Astrocyte (in vitro differentiated cells and primary cell): ENCODE results near the gene ALG6. TPM values are rescaled to one million over a fixed set of nuclear protein-coding genes. Genes with fewer than 3 reads are reported as not detected.

Experiments
- DNase-seq: peaks from one replicate; pipeline ENCODE4 v3.0.0-alpha.2; 2010; ENCODE audit warnings: low read depth
- FAIRE-seq: peaks from 2 replicates; lab custom pipeline; 2011; peaks lifted over from hg19 to GRCh38; lab: Jason Lieb, UNC
- H2AFZ ChIP-seq: 2 replicates; pipeline ENCODE4 v1.6.0; 2012; ENCODE audit warnings: low read depth, low read length, inconsistent platforms
- H3K27ac ChIP-seq: 2 replicates; pipeline ENCODE4 v1.5.1; 2011; ENCODE audit warnings: low read depth, low read length, inconsistent platforms
- H3K27me3 ChIP-seq: 2 replicates; pipeline ENCODE4 v1.6.0; 2011; ENCODE audit warnings: low read length, inconsistent platforms; ENCODE audit not compliant: insufficient read depth
- H3K36me3 ChIP-seq: 2 replicates; pipeline ENCODE4 v1.5.1; 2011; ENCODE audit warnings: low read length, inconsistent platforms; ENCODE audit not compliant: insufficient read depth
- H3K4me1 ChIP-seq: 2 replicates; pipeline ENCODE4 v1.5.1; 2011; ENCODE audit warnings: low read length, inconsistent platforms; ENCODE audit not compliant: insufficient read depth
- H3K4me2 ChIP-seq: 2 replicates; pipeline ENCODE4 v1.6.0; 2012; ENCODE audit warnings: low read length, inconsistent platforms
- H3K4me3 ChIP-seq: 2 replicates; pipeline ENCODE4 v1.5.1; 2011; ENCODE audit warnings: low read depth, mild to moderate bottlenecking, low read length, inconsistent platforms; ENCODE audit not compliant: insufficient read depth
- H3K79me2 ChIP-seq: 2 replicates; pipeline ENCODE4 v1.6.0; 2012; ENCODE audit warnings: mild to moderate bottlenecking, low read length, inconsistent platforms; ENCODE audit not compliant: insufficient read depth
- H3K9ac ChIP-seq: 2 replicates; pipeline ENCODE4 v1.6.0; 2012; ENCODE audit warnings: mild to moderate bottlenecking, low read length, inconsistent platforms
- H3K9me3 ChIP-seq: 2 replicates; pipeline ENCODE4 v1.5.1; 2012; ENCODE audit warnings: low read depth, mild to moderate bottlenecking, low read length, inconsistent platforms; ENCODE audit not compliant: insufficient read depth
- H4K20me1 ChIP-seq: 2 replicates; pipeline ENCODE4 v1.6.0; 2012; ENCODE audit warnings: low read length, inconsistent platforms; ENCODE audit not compliant: insufficient read depth
- H3K27ac Mint-ChIP-seq: one replicate; pipeline ENCODE4 v1.8.0; 2021; ENCODE audit warnings: mild to moderate bottlenecking, mixed read lengths; ENCODE audit not compliant: unreplicated experiment
- H3K27me3 Mint-ChIP-seq: one replicate; pipeline ENCODE4 v1.8.0; 2021; ENCODE audit warnings: low read depth, mixed read lengths; ENCODE audit not compliant: unreplicated experiment
- H3K36me3 Mint-ChIP-seq: one replicate; pipeline ENCODE4 v1.8.0; 2021; ENCODE audit warnings: low read depth, mixed read lengths; ENCODE audit not compliant: unreplicated experiment
- H3K4me1 Mint-ChIP-seq: one replicate; pipeline ENCODE4 v1.8.0; 2021; ENCODE audit warnings: low read depth, mixed read lengths; ENCODE audit not compliant: unreplicated experiment
- H3K4me3 Mint-ChIP-seq: one replicate; pipeline ENCODE4 v1.8.0; 2021; ENCODE audit warnings: mild to moderate bottlenecking, moderate library complexity, mixed read lengths; ENCODE audit not compliant: unreplicated experiment
- H3K9me3 Mint-ChIP-seq: one replicate; pipeline ENCODE4 v1.8.0; 2021; ENCODE audit warnings: mild to moderate bottlenecking, mixed read lengths; ENCODE audit not compliant: unreplicated experiment
- EZH2 ChIP-seq: IDR thresholded peaks from 2 replicates; pipeline ENCODE4 v1.6.1; 2012; ENCODE audit warnings: mild to moderate bottlenecking, low read length, inconsistent platforms; ENCODE audit not compliant: insufficient read depth
- total RNA-seq: library from RNA; stranded (reverse); gene quantifications from 2 replicates; pipeline ENCODE4 v1.2.1, GENCODE V29; 2021
- TF ChIP-seq, protein P1 (sequence below): IDR thresholded peaks from 2 replicates; pipeline ENCODE4 v1.5.1; 2011; ENCODE audit warnings: low read depth, mild to moderate bottlenecking, inconsistent platforms, low read length, moderate library complexity; ENCODE audit not compliant: insufficient read depth

ALG6 gene
- total RNA-seq, 1 donor from 2014 or later: 7.8 TPM

- no peak overlapping the region for H3K27ac ChIP-seq
- H3K9me3 ChIP-seq: no peaks in the 10 kb centered on the region
- H3K79me2 ChIP-seq: no peaks in the 10 kb centered on the region
- peaks cover 1% of the 10 kb centered on the region for H3K9me3 Mint-ChIP-seq
- H3K27ac Mint-ChIP-seq: peak overlapping the region; percentile 77
- H3K4me1 ChIP-seq: peaks cover 4% of the 10 kb centered on the region
- H3K36me3 Mint-ChIP-seq: peaks cover 2% of the 10 kb centered on the region
- TF ChIP-seq EZH2: no peak
- TF ChIP-seq, protein P1, sequence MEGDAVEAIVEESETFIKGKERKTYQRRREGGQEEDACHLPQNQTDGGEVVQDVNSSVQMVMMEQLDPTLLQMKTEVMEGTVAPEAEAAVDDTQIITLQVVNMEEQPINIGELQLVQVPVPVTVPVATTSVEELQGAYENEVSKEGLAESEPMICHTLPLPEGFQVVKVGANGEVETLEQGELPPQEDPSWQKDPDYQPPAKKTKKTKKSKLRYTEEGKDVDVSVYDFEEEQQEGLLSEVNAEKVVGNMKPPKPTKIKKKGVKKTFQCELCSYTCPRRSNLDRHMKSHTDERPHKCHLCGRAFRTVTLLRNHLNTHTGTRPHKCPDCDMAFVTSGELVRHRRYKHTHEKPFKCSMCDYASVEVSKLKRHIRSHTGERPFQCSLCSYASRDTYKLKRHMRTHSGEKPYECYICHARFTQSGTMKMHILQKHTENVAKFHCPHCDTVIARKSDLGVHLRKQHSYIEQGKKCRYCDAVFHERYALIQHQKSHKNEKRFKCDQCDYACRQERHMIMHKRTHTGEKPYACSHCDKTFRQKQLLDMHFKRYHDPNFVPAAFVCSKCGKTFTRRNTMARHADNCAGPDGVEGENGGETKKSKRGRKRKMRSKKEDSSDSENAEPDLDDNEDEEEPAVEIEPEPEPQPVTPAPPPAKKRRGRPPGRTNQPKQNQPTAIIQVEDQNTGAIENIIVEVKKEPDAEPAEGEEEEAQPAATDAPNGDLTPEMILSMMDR: no peak
- H3K4me1 Mint-ChIP-seq: peaks cover 5% of the 10 kb centered on the region
- no peak overlapping the region for H2AFZ ChIP-seq
- H4K20me1 ChIP-seq: no peaks in the 10 kb centered on the region
- no peaks in the 10 kb centered on the region for H3K36me3 ChIP-seq
- no peak overlapping the region for H3K4me3 Mint-ChIP-seq
- no peak for DNase-seq
- no peak overlapping the region for H3K9ac ChIP-seq
- H3K27me3 Mint-ChIP-seq: no peaks in the 10 kb centered on the region
- no peak for FAIRE-seq
- H3K4me3 ChIP-seq: no peak overlapping the region
- H3K4me2 ChIP-seq: no peak overlapping the region
- no peaks in the 10 kb centered on the region for H3K27me3 ChIP-seq
Observed at GRCh38 chr1:63475761-63476160, 108.3 kb downstream of the ALG6 start.

GRCh38 chr1:63480057-63480456, 112.6 kb downstream of the ALG6 start:
- Mint-ChIP-seq H3K4me3 (no peak overlapping the region), H3K36me3 (peaks cover 2% of the 10 kb centered on the region), H3K27me3 (no peaks in the 10 kb centered on the region), H3K4me1 (peaks cover 5% of the 10 kb centered on the region), H3K9me3 (no peaks in the 10 kb centered on the region), H3K27ac (no peak overlapping the region)
- no peak for DNase-seq
- Histone ChIP-seq H3K9ac (no peak overlapping the region), H3K9me3 (no peaks in the 10 kb centered on the region), H3K27ac (no peak overlapping the region), H3K4me1 (peaks cover 4% of the 10 kb centered on the region), H4K20me1 (no peaks in the 10 kb centered on the region), H3K4me2 (no peak overlapping the region), H2AFZ (no peak overlapping the region), H3K36me3 (no peaks in the 10 kb centered on the region), H3K4me3 (no peak overlapping the region), H3K27me3 (no peaks in the 10 kb centered on the region), H3K79me2 (no peaks in the 10 kb centered on the region)
- TF ChIP-seq EZH2: no peak
- TF ChIP-seq, protein P1: no peak
- FAIRE-seq: peak; percentile 49

DNA sequence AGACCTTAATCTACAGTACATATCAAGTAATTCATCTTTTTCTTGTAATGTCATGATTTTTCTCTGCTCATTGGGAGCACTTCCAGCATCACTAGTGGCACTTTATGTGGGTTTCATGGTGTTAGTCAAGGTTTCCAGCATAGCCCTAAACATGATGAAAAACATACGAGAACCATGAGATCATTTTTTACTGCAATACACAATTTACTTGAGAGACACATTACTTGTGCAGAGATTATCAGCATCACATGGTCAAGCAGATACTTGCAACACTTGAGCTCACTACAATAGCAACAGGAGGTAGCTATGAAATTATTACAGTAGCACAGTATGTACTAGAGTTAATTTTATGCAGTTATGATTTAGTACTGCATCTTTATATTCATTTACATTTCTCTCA, 119.2 kb downstream of the ALG6 start:
- H3K9ac ChIP-seq: no peak overlapping the region
- no peak overlapping the region for H3K27ac Mint-ChIP-seq
- no peaks in the 10 kb centered on the region for H3K9me3 Mint-ChIP-seq
- no peak overlapping the region for H3K4me2 ChIP-seq
- H3K27me3 ChIP-seq: no peaks in the 10 kb centered on the region
- H3K36me3 ChIP-seq: no peaks in the 10 kb centered on the region
- no peaks in the 10 kb centered on the region for H3K4me1 Mint-ChIP-seq
- no peaks in the 10 kb centered on the region for H3K9me3 ChIP-seq
- no peak overlapping the region for H2AFZ ChIP-seq
- H4K20me1 ChIP-seq: no peaks in the 10 kb centered on the region
- H3K4me1 ChIP-seq: no peaks in the 10 kb centered on the region
- FAIRE-seq (no peak), DNase-seq (no peak)
- TF ChIP-seq EZH2: no peak
- TF ChIP-seq, protein P1: no peak
- no peaks in the 10 kb centered on the region for H3K79me2 ChIP-seq
- H3K4me3 Mint-ChIP-seq: no peak overlapping the region
- no peak overlapping the region for H3K4me3 ChIP-seq
- H3K27me3 Mint-ChIP-seq: no peaks in the 10 kb centered on the region
- no peaks in the 10 kb centered on the region for H3K36me3 Mint-ChIP-seq
- H3K27ac ChIP-seq: no peak overlapping the region
